SKM-1 treated with dmso at 0.1 percent for 144 hours (cell line): ENCODE data around the gene TTC21A.
"Not testable (repeated sequence)": the region's sequence is repeated elsewhere in the genome, so short reads cannot be mapped to it uniquely, and the experiment has no call there.

Experiments used
- DNase-seq: peaks from one replicate; lab custom pipeline; 2025; ENCODE audit not compliant: unreplicated experiment; lab: John Stamatoyannopoulos, UW

The TTC21A gene

DNA sequence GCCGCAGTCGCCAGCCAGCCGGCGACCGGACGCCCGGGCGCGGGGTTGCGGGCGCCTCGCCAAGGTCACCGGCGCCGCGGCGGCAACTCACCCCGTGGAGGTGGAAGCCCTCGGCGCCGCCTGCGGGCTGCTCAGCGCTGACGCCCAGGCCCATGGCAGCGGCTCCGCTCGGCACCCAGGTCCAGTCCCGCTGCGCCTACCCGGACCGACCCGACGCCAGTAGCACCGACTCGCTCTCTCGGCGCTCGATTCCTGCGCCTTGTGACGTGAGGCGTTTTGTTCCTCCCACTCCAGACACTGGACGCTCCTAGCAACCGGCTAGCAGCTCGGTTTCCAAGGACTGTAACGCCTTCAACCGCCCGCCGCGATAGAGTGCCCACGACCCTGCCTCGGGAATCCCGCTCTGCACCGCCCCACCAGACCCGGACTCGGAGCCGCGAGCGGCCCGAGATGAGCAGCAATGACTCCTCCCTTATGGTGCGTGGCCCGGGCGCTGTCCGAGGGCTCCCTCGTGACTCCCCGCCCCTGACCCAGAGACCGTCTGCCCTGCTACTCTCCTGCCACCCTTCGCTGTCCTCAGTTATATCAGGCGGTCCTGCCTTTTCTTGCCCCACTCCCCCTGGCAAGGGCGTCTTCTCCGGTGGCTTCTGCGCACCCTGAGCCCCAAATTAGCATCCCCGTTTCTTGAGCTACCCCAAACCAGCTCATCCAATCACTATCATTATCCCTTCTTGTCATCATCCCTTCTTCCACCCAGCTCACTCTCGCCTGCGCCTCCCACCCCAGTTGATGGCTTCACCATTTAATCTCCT lies at the start of gene TTC21A, which contains the start of gene GORASP1:
TTC21A (plus strand) TSS at position 293 of the 812 bp plus-strand sequence; CDS start at position 451, 158 bp downstream.
GORASP1 (minus strand) TSS at position 240 of the 812 bp plus-strand sequence; CDS start at position 154, 86 bp downstream.
- DNase-seq: peak; percentile 82

GRCh38 chr3:39061228-39061627 lies 46.3 kb upstream of the TTC21A start:
- not testable (repeated sequence) for DNase-seq

- DNase-seq: no peak
These were observed 45.3 kb upstream of the TTC21A start for GRCh38 chr3:39062180-39062579.

GRCh38 chr3:39063143-39063542 lies 44.3 kb upstream of the TTC21A start:
- no peak for DNase-seq

GRCh38 chr3:39064646-39065045 lies 42.8 kb upstream of the TTC21A start:
- DNase-seq: no peak

DNA sequence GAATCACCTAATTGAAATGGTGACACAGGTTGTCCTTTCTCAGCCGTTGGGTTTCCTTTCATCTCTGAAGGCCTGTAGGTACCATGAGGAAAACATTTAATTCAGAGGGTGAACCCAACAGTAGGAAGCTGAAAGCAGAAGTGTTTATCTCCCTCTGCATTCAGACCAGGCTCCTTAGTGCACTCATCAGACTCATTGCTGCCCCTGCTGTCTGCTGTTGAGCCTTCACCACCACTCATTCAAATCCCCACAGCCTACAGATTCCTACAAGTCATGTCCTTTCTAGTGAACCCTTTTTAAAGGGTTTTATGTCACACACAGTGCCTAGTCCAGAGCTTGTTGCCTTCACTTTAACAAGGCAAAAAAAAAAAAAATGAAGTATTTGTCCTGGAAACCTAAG lies 42.3 kb upstream of the TTC21A start:
- peak; percentile 76 for DNase-seq

- DNase-seq: no peak
These were observed 40.2 kb upstream of the TTC21A start for GRCh38 chr3:39067286-39067685.

DNA sequence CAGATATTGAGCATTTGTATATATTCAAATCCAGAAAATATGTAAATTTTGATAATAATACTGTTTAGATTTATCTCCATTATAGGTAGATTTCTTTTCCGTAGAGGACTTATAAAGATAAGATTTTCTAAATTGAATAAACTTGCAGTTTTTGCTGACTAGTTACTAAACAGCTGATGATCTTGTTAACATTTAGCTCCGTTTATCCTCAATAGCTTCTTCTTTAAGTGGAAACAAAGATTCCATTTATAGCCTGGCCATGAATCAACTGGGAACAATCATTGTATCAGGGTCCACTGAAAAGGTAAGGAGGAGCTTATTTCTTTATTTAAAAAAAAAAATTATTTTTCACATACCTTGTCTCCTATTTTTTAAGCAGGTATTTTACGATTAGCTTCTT lies 38.9 kb upstream of the TTC21A start:
- no peak for DNase-seq

DNA sequence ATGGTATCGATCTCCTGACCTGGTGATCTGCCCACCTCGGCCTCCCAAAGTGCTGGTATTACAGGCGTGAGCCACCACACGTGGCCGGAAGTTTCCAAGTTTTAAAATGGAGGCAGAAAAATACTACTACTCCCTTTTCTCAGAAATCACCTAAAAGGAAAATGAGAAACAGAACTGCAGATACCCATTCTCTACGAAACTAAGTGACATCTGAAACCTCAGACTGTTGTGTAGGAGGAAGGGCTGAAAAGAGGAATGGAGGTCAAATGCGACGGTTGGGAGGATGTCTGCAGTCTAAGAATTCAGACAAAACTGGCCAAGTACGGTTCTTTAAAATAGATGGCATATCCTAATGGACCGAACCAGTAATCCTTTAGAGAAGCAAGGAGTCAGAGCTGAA lies 31.6 kb upstream of the TTC21A start:
- no peak for DNase-seq

GRCh38 chr3:39079530-39079929 lies 27.9 kb upstream of the TTC21A start:
- DNase-seq: no peak

DNA sequence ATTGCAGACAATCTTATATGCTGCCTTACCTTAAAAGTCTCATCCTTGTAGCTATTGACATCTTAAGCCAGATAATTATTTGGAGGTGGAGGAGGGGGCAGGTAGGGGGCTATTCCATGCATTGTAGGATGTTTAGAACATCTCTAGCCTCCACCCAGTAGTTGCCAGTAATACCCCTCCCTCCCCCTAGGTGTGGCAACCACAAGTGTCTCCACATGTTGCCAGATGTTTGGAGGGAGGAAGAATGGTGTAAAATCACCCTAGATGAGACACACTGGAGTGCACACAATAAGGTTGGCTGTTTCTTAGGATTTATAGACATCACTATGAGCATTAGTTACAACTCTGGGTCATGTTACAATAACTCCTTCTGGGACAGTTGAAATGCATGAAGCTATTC lies 27.5 kb upstream of the TTC21A start:
- no peak for DNase-seq

DNA sequence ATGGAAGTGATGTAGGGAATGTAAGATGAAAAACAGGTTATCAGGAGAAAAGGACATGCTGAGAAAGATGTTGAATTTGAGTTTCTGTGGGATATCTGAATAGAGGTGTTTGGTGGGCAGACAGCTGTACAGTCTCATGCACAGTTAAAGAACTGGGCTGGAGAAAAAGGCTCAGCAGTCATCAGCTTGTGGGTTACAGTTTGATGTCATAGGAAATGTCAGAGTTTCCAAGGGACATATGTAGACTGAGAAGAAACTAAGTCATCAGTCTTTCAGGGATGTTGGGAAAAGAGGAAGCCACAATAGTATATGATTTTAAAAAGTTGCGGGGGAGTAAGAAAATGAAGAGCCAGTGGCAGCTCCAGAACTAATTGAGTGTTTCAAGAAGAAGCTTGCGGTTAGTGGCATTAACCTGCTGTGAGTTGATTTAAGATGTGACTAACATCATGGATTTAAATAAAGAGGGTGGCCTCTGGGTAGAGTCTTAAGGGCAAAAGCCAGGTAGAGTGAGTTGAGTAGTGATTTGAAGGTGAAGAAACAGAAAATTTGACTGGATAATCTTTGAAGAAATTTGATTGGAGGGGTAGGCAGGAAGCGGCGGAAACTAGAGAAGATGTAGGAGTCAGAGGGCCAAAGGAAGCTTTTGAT lies 24.7 kb upstream of the TTC21A start:
- no peak for DNase-seq

- no peak for DNase-seq
These were observed 21.3 kb upstream of the TTC21A start for GRCh38 chr3:39086144-39086543.

- no peak for DNase-seq
These were observed 19.0 kb upstream of the TTC21A start for GRCh38 chr3:39088456-39088855.

- no peak for DNase-seq
These were observed 18.6 kb upstream of the TTC21A start for GRCh38 chr3:39088889-39089288.

DNA sequence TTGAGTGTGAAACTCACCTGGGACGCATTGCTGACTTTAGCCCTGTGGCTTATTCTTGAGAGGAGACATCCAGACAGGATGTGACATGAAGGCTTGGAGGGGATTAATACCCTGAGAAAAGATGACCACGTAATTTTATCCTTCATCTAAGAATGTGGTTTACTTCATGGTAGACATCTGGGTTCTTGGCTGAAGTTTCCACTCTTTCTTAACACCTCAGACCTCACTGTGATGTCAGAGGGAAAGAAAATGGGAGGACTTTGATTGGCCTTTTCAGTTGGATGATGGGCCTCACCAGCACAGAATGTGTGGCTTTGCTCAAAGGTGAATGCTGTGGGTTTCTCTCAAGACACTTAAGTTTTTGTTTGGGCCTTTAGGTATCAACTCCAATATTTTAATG lies 16.6 kb upstream of the TTC21A start:
- DNase-seq: no peak

DNA sequence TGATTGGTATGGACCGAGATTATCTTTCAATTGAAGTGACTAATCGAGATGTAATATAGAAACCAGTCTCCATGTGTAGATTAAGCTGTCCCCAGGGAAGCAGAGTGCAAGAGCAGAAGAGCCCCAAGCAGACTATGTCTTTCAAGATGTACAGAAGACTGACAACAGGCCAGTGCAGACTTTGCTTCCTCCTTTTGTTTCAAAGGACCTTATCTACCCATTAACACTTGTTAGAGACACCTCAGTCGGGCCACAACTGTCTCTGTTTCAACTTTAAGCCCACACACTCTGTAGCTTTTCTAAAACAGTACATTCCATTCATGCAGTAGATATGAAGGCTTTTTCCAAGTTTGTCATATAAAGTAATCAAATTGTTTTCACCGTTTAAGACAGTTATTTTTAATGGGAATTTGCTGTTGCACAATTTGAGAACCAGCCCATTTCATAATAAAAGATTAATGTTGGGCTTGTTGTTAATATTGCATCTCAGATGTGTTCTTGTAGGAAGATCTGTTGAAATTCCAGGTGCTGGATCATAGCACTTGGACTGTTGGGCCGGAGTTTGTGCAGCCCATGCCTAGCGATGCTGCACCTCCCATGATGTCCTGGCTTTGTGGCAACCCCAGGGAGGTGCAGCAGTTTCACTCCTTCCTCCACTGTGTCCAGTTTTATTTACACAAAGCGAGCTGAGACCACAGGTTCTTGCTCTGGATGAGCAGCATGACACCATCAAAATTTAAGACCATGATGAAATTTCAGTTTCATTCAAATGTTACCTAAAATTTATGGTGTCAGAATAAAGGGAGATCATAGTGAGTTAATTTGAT lies 12.4 kb upstream of the TTC21A start:
- no peak for DNase-seq

DNA sequence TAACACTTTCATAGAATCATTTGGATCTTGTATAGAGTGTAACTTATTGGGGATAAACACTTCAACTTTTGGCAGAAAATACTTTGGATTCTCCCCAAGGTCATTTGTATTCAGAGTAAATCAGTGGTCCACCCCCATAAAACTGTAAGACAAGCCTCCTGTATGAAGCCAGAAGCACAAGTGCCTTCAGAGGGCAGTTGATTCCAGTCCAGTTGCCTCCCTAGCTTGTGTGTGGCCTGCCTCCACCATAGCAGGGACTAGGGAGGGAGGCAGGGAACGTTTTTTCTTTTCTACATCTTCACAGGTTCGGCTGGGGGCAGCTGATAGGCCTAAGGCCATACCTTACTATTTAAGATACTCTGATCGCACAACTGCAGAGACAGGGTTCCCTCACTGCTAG lies 11.7 kb upstream of the TTC21A start:
- DNase-seq: no peak

DNA sequence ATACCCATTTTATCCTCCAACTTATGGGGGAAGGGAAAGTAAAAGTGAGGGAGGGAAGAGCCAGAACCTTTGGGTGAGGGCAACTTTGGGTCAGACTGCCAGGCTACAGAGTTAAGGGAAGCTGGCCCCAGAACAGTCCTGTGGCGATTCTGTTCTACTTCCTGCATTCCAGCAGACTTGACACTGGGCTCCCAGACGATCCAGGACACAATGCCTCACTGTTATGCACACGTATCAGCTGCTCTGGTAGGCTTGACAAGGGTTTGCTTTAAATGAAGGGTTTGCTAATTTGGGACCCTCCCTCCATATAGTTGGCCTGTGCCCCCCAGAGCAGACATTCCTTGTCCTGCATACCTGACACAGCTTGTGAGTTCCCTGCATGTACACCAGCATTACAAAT lies 10.7 kb upstream of the TTC21A start:
- DNase-seq: no peak

DNA sequence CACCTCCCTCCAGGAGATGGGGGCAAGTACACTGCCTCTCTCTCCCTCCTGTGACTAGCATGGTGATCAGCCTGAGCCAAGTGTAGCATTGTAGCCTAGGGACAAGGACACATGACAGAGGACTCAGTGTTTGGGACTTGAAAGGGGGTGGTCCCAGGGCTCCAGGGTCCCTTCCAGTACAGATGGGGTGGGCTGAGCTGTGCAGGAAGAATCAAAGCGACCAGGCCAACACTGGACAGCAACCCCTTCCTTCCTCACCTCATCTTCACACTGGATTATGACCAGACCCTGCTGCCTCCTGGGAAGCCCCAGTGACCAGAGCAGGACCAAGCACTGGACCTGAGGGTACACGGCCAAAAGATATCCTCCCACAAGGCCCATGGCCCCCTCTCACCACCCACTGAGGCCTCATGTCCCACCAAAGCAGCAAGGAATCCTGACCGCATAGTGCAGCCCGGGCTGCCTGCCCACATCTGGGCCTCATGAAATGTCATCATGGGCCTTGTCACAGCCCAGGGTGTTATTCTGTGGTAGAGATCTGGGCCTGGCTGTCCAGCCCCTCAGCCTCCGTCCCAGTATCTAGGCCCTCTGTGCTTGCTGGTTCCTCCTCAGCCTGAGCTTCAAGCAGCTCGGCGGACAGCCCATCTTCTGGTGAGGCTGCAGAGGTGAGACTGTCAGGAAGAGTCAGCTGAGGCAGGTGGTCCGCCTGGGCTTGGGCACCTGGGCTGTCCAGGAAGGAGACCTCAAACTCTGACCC lies 9.6 kb upstream of the TTC21A start:
- DNase-seq: no peak

DNA sequence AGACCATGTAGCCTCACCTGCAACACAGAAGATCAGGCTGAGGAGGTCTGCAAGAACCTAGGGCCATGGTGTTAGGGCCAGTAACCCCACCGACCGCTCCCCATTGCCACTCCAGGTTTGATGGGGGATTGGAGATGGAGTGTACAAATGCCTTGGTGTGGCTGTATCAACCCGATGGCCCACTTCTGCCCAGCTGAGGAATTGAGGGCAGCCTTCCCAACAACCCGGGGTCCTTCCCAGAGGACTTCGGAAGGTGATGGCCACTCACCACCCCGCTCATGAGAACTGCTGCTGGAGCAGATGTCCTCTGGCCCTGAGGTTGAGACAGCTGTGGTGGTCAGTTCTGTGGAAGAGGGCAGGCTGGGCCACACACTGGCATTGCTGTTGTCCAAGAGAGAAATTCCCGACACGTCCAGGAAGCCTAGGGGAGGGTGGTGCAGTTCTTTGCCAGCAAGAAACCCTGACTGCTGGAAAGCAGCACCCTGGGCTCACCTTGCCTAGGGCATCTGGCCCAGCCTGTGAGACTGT lies 8.9 kb upstream of the TTC21A start:
- no peak for DNase-seq
